WTC11 (cell line): ENCODE data around the gene CMKLR1. TPM values are rescaled to one million over a fixed set of nuclear protein-coding genes. Genes with fewer than 3 reads are reported as not detected.

Experiments used
- ATAC-seq: fragments of 200-7000 bp; cut with Tn5 transposase; 2 replicates; pipeline ENCODE4 v1.10.0; 2021; ENCODE audit warnings: mild to moderate bottlenecking, moderate library complexity
- CTCF ChIA-PET: fragments of 300-600 bp; sonication (Branson Sonifier 250); formaldehyde crosslinking; loops from one replicate; lab custom pipeline; 2021; ENCODE audit warnings: antibody characterized with exemption; lab: Charles Lee
- POLR2A ChIA-PET: fragments of 350-600 bp; sonication (Branson Sonifier 250); formaldehyde crosslinking; loops from one replicate; lab custom pipeline; 2021; ENCODE audit warnings: antibody characterized with exemption; lab: Charles Lee
- DNase-seq: peaks from one replicate; pipeline ENCODE4 v3.0.0; 2021; ENCODE audit warnings: low spot score
- H3K27ac Mint-ChIP-seq: 2 replicates; pipeline ENCODE4 v1.8.0; 2021; ENCODE audit warnings: mixed read lengths
- H3K27me3 Mint-ChIP-seq: 2 replicates; pipeline ENCODE4 v1.8.0; 2021; ENCODE audit warnings: low read depth, mild to moderate bottlenecking, moderate library complexity, mixed read lengths
- H3K36me3 Mint-ChIP-seq: 2 replicates; pipeline ENCODE4 v1.8.0; 2021; ENCODE audit warnings: mixed read lengths
- H3K4me1 Mint-ChIP-seq: 2 replicates; pipeline ENCODE4 v1.8.0; 2022; ENCODE audit warnings: mixed read lengths
- H3K4me3 Mint-ChIP-seq: 2 replicates; pipeline ENCODE4 v1.8.0; 2021; ENCODE audit warnings: mild to moderate bottlenecking, moderate library complexity, mixed read lengths
- H3K9me3 Mint-ChIP-seq: 2 replicates; pipeline ENCODE4 v1.8.0; 2021; ENCODE audit warnings: mixed read lengths
- FOXP1 ChIP-seq: sonication (generic); formaldehyde crosslinking; IDR thresholded peaks from 2 replicates; pipeline ENCODE4 v1.8.0; 2022; ENCODE audit warnings: missing genetic modification reagents, mild to moderate bottlenecking, moderate library complexity, borderline replicate concordance
- IRF2 ChIP-seq: sonication (generic); formaldehyde crosslinking; IDR thresholded peaks from 2 replicates; pipeline ENCODE4 v1.8.0; 2022; ENCODE audit warnings: low read depth, missing genetic modification reagents, borderline replicate concordance
- KAT7 ChIP-seq: sonication (generic); formaldehyde crosslinking; IDR thresholded peaks from 2 replicates; pipeline ENCODE4 v1.8.1; 2023; ENCODE audit warnings: missing genetic modification reagents, mild to moderate bottlenecking, borderline replicate concordance
- NFE2L1 ChIP-seq: sonication (generic); formaldehyde crosslinking; IDR thresholded peaks from 2 replicates; pipeline ENCODE4 v1.8.1; 2023; ENCODE audit warnings: missing genetic modification reagents
- SMAD4 ChIP-seq: sonication (generic); formaldehyde crosslinking; IDR thresholded peaks from 2 replicates; pipeline ENCODE4 v1.8.0; 2022; ENCODE audit warnings: mild to moderate bottlenecking, missing genetic modification reagents
- TP53 ChIP-seq: sonication (generic); formaldehyde crosslinking; IDR thresholded peaks from 2 replicates; pipeline ENCODE4 v1.8.1; 2023; ENCODE audit warnings: mild to moderate bottlenecking, missing genetic modification reagents
- ZNF671 ChIP-seq: fragments of 250-450 bp; sonication (Bioruptor Pico); IDR thresholded peaks from 2 replicates; pipeline ENCODE4 v1.8.0; 2021; ENCODE audit warnings: mild to moderate bottlenecking
- total RNA-seq: library from RNA; stranded (reverse); gene quantifications from 3 replicates; pipeline ENCODE4 v1.2.3, GENCODE V29; 2021
- TF ChIP-seq, protein P1 (sequence below): sonication (generic); formaldehyde crosslinking; IDR thresholded peaks from 2 replicates; pipeline ENCODE4 v1.8.0; 2023; ENCODE audit warnings: mild to moderate bottlenecking, missing genetic modification reagents
- TF ChIP-seq, protein P2 (sequence below): sonication (generic); formaldehyde crosslinking; IDR thresholded peaks from 2 replicates; pipeline ENCODE4 v1.8.0; 2022; ENCODE audit warnings: mild to moderate bottlenecking, missing genetic modification reagents
- TF ChIP-seq, protein P3 (sequence below): sonication (generic); formaldehyde crosslinking; IDR thresholded peaks from 2 replicates; pipeline ENCODE4 v1.8.1; 2023; ENCODE audit warnings: mild to moderate bottlenecking, missing genetic modification reagents, moderate library complexity
- TF ChIP-seq, protein P4 (sequence below): sonication (generic); formaldehyde crosslinking; IDR thresholded peaks from 2 replicates; pipeline ENCODE4 v1.8.1; 2022; ENCODE audit warnings: low read depth, missing genetic modification reagents, borderline replicate concordance
- TF ChIP-seq, protein P5 (sequence below): sonication (generic); formaldehyde crosslinking; IDR thresholded peaks from 2 replicates; pipeline ENCODE4 v1.8.1; 2023; ENCODE audit warnings: mild to moderate bottlenecking, missing genetic modification reagents, borderline replicate concordance
- TF ChIP-seq, protein P6 (sequence below): sonication (generic); formaldehyde crosslinking; IDR thresholded peaks from 2 replicates; pipeline ENCODE4 v1.8.0; 2022; ENCODE audit warnings: mild to moderate bottlenecking, missing genetic modification reagents

The CMKLR1 gene
- total RNA-seq, 1 experiment from 2014 or later, result 1.6 TPM

DNA sequence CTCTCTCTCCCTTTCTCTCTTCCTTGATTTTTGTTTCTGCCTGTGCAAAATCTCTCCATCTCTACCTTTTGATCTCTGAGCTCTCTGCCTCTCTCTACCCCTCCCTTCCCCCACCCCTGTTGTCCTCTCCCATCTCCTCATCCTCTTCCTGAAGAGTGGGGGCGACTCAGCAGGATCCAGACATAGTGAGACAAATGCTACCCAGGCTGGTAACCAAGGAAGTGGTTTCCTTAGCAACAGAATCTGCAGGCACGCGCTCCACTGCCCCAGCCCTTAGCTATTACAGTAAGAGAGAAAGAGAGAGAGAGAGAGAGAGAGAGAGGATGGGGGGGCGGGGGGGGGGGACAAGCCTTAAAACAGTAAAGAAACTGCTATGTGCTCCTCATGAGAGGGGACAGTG is 85.6 kb downstream of the CMKLR1 start:
- Mint-ChIP-seq H3K4me1 (peaks cover 32% of the 10 kb centered on the region), H3K9me3 (0 out of 2 replicates have a peak, but pooled peaks cover 2% of the 10 kb centered on the region), H3K36me3 (no peaks in the 10 kb centered on the region), H3K27ac (no peak overlapping the region), H3K4me3 (no peak overlapping the region), H3K27me3 (peaks cover 2% of the 10 kb centered on the region; the same call in 1 of the 2 replicates)
- TF ChIP-seq, protein P1, sequence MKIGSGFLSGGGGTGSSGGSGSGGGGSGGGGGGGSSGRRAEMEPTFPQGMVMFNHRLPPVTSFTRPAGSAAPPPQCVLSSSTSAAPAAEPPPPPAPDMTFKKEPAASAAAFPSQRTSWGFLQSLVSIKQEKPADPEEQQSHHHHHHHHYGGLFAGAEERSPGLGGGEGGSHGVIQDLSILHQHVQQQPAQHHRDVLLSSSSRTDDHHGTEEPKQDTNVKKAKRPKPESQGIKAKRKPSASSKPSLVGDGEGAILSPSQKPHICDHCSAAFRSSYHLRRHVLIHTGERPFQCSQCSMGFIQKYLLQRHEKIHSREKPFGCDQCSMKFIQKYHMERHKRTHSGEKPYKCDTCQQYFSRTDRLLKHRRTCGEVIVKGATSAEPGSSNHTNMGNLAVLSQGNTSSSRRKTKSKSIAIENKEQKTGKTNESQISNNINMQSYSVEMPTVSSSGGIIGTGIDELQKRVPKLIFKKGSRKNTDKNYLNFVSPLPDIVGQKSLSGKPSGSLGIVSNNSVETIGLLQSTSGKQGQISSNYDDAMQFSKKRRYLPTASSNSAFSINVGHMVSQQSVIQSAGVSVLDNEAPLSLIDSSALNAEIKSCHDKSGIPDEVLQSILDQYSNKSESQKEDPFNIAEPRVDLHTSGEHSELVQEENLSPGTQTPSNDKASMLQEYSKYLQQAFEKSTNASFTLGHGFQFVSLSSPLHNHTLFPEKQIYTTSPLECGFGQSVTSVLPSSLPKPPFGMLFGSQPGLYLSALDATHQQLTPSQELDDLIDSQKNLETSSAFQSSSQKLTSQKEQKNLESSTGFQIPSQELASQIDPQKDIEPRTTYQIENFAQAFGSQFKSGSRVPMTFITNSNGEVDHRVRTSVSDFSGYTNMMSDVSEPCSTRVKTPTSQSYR (CRISPR knock-in tag), result no peak
- TF ChIP-seq, protein P2, sequence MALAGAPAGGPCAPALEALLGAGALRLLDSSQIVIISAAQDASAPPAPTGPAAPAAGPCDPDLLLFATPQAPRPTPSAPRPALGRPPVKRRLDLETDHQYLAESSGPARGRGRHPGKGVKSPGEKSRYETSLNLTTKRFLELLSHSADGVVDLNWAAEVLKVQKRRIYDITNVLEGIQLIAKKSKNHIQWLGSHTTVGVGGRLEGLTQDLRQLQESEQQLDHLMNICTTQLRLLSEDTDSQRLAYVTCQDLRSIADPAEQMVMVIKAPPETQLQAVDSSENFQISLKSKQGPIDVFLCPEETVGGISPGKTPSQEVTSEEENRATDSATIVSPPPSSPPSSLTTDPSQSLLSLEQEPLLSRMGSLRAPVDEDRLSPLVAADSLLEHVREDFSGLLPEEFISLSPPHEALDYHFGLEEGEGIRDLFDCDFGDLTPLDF (CRISPR knock-in tag), result no peak
- DNase-seq (no peak), ATAC-seq (peak; percentile 77)
- CTCF ChIA-PET, result interaction anchor here (0.6 to 1.0 kb wide), 3 partner anchors 13 to 341 kb away, joined by 3 to 6 read pairs (median 4); no protein-coding TSS in a partner anchor
- POLR2A ChIA-PET, result interaction anchor here (0.7 kb wide), 1 partner anchor 63 kb away, joined by 6 read pairs; no protein-coding TSS in a partner anchor

DNA sequence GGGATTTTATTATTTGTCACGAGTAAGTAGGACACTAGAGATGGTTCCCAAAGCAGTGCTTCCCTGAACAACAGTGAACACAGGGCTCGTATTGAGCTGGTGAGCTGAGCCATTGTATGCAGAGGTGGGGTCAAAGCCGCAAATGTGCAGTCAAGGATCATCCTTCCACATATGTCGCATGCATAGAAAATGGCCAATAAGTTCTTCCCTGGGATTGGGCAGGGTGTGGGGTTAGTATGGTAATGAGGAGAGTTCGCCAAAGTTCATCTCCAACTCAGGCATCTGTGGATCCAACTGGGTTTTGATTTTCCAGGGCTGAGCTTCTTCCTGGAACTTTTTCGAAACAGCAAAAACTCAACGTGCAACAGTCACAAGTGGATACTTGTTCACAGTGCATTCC is 86.6 kb downstream of the CMKLR1 start:
- POLR2A ChIA-PET, result no interaction called here
- Mint-ChIP-seq H3K9me3 (no peaks in the 10 kb centered on the region), H3K27me3 (peaks cover 2% of the 10 kb centered on the region; the same call in 1 of the 2 replicates), H3K4me3 (no peak overlapping the region), H3K4me1 (peaks cover 32% of the 10 kb centered on the region), H3K36me3 (no peaks in the 10 kb centered on the region), H3K27ac (no peak overlapping the region)
- DNase-seq, result no peak
- TF ChIP-seq, protein P3, sequence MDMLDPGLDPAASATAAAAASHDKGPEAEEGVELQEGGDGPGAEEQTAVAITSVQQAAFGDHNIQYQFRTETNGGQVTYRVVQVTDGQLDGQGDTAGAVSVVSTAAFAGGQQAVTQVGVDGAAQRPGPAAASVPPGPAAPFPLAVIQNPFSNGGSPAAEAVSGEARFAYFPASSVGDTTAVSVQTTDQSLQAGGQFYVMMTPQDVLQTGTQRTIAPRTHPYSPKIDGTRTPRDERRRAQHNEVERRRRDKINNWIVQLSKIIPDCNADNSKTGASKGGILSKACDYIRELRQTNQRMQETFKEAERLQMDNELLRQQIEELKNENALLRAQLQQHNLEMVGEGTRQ (CRISPR knock-in tag), result no peak
- TF ChIP-seq, protein P4, sequence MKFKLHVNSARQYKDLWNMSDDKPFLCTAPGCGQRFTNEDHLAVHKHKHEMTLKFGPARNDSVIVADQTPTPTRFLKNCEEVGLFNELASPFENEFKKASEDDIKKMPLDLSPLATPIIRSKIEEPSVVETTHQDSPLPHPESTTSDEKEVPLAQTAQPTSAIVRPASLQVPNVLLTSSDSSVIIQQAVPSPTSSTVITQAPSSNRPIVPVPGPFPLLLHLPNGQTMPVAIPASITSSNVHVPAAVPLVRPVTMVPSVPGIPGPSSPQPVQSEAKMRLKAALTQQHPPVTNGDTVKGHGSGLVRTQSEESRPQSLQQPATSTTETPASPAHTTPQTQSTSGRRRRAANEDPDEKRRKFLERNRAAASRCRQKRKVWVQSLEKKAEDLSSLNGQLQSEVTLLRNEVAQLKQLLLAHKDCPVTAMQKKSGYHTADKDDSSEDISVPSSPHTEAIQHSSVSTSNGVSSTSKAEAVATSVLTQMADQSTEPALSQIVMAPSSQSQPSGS, result no peak
- TF ChIP-seq, protein P5, sequence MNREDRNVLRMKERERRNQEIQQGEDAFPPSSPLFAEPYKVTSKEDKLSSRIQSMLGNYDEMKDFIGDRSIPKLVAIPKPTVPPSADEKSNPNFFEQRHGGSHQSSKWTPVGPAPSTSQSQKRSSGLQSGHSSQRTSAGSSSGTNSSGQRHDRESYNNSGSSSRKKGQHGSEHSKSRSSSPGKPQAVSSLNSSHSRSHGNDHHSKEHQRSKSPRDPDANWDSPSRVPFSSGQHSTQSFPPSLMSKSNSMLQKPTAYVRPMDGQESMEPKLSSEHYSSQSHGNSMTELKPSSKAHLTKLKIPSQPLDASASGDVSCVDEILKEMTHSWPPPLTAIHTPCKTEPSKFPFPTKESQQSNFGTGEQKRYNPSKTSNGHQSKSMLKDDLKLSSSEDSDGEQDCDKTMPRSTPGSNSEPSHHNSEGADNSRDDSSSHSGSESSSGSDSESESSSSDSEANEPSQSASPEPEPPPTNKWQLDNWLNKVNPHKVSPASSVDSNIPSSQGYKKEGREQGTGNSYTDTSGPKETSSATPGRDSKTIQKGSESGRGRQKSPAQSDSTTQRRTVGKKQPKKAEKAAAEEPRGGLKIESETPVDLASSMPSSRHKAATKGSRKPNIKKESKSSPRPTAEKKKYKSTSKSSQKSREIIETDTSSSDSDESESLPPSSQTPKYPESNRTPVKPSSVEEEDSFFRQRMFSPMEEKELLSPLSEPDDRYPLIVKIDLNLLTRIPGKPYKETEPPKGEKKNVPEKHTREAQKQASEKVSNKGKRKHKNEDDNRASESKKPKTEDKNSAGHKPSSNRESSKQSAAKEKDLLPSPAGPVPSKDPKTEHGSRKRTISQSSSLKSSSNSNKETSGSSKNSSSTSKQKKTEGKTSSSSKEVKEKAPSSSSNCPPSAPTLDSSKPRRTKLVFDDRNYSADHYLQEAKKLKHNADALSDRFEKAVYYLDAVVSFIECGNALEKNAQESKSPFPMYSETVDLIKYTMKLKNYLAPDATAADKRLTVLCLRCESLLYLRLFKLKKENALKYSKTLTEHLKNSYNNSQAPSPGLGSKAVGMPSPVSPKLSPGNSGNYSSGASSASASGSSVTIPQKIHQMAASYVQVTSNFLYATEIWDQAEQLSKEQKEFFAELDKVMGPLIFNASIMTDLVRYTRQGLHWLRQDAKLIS, result no peak
- no peak for ATAC-seq
- CTCF ChIA-PET, result no interaction called here

DNA sequence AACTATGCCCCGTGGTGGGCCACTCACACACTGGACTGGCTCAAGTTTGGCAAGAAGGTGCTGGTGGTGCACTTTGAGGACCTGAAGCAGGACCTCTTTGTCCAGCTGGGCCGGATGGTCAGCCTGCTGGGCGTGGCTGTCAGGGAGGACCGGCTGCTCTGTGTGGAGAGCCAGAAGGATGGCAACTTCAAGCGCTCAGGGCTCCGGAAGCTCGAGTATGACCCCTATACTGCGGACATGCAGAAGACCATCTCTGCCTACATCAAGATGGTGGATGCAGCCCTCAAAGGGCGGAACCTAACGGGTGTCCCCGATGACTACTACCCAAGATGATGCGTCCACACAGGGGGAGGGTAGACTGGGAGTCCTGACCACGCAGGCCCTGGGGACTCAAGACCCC is 91.1 kb downstream of the CMKLR1 start:
- H3K27ac Mint-ChIP-seq, result no peak overlapping the region
- H3K4me1 Mint-ChIP-seq, result peaks cover 15% of the 10 kb centered on the region
- no peaks in the 10 kb centered on the region for H3K9me3 Mint-ChIP-seq
- POLR2A ChIA-PET, result no interaction called here
- DNase-seq (no peak), ATAC-seq (no peak)
- CTCF ChIA-PET, result interaction anchor here (2.2 kb wide), 1 partner anchor 11 kb away, joined by 10 read pairs; no protein-coding TSS in a partner anchor
- no peaks in the 10 kb centered on the region for H3K36me3 Mint-ChIP-seq
- TF ChIP-seq, protein P4, result no peak
- TF ChIP-seq KAT7 (no peak), FOXP1 (CRISPR knock-in tag) (no peak), TP53 (no peak), SMAD4 (CRISPR knock-in tag) (no peak), NFE2L1 (no peak), ZNF671 (CRISPR knock-in tag) (no peak), IRF2 (CRISPR knock-in tag) (no peak)
- TF ChIP-seq, protein P6, sequence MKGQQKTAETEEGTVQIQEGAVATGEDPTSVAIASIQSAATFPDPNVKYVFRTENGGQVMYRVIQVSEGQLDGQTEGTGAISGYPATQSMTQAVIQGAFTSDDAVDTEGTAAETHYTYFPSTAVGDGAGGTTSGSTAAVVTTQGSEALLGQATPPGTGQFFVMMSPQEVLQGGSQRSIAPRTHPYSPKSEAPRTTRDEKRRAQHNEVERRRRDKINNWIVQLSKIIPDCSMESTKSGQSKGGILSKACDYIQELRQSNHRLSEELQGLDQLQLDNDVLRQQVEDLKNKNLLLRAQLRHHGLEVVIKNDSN (CRISPR knock-in tag), result no peak
- no peaks in the 10 kb centered on the region; the same call in 1 of the 2 replicates for H3K27me3 Mint-ChIP-seq
- no peak overlapping the region for H3K4me3 Mint-ChIP-seq
